ENCODE measurements around the gene TNNI3K.

DNA sequence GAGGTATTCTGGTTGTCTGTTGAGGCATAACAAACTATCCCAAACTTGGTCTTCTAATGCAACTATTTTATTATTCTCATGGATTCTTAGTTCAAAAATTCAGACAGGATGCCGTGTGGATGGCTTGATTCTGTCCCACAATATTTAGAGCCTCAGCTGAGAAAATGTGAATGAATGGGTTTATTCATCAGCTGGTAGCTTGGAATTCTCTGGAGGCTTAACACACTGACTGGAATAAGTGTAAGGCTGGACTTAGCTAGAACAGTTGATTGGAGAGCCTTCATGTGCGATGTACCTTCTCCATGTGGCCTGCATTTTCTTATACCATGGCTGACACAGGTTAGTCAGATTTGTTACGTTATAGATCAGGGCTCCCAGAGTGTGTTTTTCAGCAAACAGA, 30.8 kb downstream of the TNNI3K start:
- TF ChIP-seq CTCF (IDR thresholded peaks at IDR 0.05) (no peak), POLR2A (IDR thresholded peaks at IDR 0.05) (no peak)

Data from thyroid gland (tissue), 4 donors.